ENCODE measurements around the gene PTPRK.
"Not testable (repeated sequence)": the region's sequence is repeated elsewhere in the genome, so short reads cannot be mapped to it uniquely, and the experiment has no call there.

The PTPRK gene

DNA sequence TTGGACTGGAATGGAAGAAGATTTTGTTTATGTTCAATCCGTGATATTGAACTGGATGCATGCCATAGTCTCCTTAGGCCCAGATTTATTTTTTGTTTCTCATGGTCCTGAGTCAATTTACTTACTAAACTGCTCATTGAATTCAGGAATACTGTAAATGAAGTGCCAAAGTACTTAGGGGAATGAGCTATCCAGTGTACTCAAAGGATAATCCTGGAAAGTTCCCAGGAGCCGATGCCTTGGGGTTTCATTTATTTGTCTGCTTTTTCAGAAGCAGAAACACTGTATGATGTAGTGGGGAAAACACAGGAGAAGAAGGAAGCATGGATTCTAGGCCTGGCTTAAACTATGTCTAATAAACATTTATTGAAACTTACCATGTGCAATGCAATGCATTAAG, 563.4 kb downstream of the PTPRK start:
- no peak for DNase-seq (ENCODE audit: low read depth, low spot score)

DNA sequence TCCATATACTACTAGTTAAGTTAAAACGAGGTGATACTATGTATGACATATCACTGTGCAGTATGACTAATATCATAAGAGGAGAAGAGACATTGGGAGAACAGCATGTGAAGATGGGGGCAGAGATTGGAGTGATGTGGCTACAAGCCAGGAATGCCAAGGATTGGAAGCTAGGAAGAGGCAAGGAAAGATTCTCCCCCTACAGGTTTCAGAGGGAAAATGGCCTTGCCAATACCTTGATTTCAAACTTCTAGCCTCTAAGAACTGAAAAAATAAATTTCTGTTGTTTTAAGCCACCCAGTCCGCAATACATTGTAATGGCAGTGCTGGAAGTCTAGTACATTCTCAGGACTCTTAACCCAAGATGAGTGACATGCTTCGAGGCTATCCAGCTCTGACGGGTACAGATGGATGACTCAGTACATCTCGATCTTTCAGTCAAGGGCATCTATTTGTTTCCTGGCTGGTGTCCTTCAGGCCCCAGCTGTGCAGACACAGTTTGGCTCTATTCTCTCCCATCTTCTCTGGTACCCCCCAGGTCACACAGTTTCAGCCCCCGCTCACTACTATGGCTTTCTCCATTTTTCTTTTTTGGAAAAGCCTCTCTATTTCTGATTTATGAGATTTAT, 564.0 kb downstream of the PTPRK start:
- DNase-seq (ENCODE audit: low read depth, low spot score), result no peak

DNA sequence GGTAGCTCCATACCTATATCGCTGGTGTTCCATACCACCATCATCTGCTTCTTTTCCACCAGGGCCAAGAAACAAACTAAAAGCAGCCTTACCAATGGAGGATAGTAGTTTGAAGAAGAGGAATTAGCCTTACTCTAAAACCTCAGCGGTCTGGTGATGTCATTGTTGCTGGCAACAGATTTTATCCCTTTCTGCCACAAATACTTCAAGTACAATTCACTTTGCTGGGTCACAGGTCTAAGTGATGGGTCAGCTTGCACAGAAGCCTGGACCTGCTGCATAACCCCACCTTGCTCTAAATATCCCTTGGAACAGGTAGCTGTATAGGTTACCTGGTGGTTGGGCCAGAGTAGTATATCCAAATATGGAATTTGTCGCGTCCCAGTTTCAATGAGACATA, 566.3 kb downstream of the PTPRK start:
- DNase-seq (ENCODE audit: low read depth, low spot score), result no peak

DNA sequence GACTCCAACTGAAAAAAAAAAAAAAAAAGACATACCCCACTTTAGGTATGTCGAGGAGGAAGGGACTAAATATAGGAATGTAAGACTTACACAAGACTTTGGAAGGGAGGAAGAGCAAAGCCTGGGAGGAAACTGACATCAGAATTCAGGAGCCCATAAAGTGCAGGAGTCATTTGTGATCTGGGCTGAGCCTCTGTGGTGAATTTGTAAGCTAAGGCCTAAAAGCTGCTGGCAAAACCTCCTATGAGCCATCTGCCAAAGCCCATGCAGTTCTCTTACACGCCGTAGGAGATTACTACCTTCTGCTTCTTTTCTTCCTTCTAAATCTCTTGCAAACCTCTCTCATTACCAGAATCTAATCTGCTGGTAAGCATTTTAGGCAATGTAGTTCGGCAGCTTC, 567.6 kb downstream of the PTPRK start:
- no peak for DNase-seq (ENCODE audit: low read depth, low spot score)

DNA sequence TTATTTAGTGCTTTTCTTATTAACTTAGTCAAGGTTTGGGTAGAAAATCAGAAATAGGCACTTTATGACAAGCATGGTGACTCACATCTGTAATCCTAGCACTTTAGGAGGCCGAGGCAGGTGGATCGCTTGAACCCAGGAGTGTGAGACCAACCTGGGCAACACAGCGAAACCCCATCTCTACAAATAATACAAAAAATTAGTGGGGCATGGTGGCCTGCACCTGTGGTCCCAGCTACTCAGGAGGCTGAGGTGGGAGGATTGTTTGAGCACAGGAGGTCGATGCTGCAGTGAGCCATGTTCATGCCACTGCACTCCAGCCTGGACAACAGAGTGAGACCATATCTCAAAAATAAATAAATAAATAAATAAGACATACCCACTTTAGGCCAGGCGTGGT, 568.2 kb downstream of the PTPRK start:
- DNase-seq (ENCODE audit: low read depth, low spot score), result no peak

DNA sequence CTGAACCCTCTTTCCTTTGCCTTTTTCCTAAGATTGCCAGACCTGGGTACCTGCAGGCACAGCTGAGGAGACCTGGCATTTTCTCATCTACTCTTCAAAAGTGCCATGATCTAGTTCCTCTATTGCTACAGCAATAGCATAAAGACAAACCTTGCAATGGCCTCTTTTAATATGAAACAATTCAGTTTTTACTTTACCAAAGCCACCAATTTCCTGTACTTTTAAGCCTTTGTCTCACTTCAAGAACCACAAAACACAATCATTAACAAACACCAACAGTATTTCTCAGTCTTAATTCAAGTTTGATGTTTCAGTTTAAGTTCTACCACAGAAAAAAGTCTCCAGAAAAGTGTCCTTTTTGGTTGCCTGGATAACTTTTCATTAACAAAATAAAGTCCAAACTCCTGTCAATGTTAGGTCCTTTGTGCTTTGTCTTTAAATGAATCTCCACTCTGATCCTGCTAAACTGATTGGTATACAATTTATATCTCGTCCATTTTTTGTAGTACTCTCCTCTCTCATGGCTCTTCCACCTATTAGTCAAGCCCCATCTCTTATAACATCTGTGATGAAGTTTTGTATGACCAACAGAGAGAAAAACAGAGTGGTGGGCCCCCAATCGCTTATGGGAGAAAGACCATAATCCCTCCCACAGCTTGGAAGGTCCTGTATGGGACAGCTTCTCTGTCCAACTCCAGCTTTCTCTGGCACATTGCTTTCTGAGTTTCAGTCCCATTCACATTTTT, 569.1 kb downstream of the PTPRK start:
- DNase-seq (ENCODE audit: low read depth, low spot score), result no peak

DNA sequence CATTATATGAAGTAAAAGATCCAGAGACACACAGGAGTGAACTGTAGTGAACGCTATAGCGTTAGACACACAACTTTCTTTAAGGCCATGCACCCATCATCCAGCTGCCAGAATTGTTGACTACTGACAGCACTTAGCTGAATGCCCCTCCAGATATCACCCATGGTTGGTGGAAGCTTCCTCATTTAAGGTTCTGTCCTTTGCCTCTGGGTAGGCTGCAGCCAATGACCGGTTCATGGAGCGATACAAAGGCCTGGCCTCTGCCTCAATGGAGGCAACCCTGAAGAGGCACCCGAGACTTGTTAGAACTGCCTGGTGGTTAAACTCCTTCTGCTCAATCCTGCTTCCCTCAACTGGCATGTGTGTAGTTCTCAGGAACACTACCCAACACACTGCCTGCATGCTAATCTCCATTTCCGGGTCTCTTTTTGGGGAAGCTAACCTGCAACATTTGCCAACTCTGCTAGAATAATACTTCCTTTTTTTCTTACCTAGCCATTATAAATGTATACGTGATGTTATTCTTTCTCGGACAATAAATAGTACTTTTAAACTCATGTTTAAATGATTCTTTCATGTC, 569.7 kb downstream of the PTPRK start:
- no peak for DNase-seq (ENCODE audit: low read depth, low spot score)

DNA sequence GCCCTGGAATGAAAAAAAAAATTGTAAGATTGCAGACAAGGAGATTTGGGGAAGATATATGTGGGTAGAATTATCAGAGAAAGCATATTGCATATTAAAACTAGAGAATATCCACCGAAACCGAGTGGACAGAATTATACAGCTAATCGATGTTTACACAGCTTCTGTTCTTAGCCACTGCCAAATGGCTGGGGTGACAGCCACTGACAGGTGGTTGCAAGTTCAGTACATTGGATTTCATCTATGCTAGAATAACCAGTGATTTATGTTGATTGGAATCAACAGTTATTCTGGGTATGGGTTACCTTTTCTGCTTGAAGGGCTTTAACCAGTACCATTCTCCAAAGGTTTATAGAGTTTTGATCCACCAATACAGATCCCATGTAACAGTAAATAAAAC, 571.1 kb downstream of the PTPRK start:
- no peak for DNase-seq (ENCODE audit: low read depth, low spot score)

DNA sequence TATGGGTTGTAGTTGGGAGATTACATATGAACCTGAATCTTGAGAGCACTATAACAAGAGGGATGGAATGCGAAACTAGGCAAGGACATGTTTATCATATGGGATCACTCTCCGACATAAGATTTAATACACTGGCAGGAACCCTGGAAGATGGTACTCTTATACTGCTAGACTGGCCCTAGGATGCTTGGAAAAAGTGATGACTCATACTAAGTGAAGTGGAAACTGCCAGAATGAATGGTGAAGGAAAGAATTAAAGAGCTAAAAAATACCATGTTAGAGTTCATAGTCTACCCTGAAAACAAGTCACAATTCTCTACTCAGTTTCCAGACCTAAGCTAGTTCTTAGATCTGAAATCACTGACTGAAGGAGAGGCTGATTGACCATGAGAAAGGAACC, 574.0 kb downstream of the PTPRK start:
- DNase-seq (ENCODE audit: low read depth, low spot score), result no peak

DNA sequence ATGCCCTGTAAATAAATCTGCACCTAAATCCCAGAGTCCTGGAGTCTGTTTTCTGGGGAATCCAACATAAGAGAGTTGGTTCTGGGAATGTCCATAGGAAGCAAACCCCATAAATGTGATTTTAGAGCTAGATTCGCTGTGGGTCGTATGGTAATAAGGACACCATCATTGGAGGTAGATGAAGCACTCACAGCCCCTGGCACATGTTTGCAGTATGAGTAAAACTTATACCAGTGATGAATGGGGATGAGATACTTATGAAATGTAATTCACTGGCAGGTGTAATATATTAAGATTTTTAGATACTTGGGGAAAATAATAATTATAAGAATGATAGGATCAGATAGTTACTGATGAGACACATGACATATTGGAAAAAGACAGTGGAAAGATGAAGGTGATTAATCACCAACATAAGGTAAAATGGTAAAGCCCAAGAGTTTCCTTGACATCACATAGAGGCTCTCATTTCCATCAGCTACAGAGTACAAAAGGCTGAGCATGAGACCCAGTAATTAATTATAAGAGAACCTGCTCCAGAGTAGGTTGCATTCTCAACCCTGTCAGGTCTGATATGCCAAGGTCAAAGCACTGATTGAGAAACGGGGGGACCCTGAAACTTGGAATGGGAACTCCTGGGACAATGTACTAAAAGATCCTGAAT, 574.8 kb downstream of the PTPRK start:
- no peak for DNase-seq (ENCODE audit: low read depth, low spot score)

DNA sequence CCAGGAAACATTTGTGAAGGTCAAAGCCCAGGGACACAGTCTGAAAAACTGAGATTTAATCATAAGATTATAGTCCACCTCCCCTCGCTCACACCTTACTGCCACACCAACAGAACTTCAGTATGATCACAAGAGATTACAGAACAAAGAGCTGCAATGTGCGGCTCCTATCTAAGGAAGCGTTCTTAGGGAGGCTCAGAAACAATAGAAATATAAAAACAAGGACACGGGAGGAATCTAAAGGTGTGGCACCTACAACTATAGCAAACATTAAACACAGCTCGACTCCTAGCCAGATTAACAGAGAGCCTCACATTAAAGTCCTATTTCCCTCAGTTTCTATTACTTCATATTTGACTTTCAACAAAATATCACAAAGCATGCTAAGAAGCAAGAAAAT, 579.2 kb downstream of the PTPRK start:
- DNase-seq (ENCODE audit: low read depth, low spot score), result no peak

DNA sequence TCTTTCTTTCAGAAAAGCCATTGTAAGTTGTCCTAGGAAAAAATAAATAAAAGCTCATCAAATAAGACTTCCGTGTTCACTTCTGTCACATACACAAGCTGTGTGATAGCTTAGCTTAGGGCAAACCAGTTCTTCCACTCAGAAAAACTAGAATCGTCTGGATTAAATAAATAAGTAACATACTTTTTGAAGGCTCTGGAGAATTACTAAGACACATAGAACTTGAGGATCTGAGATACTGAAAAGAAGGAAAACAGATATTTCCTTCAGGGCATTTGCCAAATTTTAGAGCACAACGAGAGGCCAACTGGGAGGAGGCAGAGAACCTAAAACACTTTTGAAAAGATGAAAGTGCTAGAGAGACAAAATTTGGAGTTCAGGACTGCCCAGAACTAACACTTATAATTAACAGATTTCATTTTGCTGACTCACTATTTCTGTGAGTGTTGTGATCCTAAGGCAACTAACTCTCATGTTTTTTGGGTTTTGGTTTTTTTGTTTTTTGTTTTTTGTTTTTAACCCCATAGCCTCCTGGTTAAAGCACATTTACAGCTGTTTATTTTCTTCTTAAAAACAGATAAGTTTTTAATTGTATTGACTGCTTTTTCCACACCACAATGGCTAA, 580.8 kb downstream of the PTPRK start:
- no peak for DNase-seq (ENCODE audit: low read depth, low spot score)

DNA sequence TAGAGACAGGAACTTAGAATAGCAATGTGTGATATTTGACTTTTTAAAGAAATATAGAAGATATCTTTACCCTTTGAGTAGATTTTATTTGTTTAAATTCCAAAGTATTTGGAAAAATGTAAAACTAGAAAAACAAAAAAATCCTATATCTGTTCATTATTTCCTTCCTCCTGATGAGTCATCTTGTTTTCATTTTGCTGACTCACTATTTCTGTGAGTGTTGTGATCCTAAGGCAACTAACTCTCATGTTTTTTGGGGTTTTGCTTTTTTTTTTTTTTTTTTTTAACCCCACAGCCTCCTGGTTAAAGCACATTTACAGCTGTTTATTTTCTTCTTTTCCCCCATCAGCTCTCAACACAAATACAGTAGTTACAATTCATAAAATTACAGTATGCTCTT, 581.7 kb downstream of the PTPRK start:
- no peak for DNase-seq (ENCODE audit: low read depth, low spot score)

DNA sequence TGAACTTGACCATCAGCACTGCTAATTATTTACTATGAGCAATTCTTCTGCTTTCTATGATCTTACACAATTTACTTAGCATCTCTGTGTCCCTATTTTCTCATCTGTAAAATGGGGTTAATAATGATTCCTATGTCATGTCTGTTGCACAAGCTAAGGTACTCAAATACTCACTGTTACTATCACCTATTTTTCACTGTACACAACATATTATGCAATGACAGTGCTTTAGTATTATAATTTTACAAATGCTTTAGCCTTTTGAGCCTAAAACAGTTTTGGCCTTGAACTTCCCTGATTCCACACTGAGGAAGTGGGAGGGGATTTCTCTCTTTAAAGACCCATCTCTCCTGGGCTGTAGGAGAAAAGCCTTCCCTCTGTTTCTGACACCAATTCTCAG, 582.7 kb downstream of the PTPRK start:
- no peak for DNase-seq (ENCODE audit: low read depth, low spot score)

DNA sequence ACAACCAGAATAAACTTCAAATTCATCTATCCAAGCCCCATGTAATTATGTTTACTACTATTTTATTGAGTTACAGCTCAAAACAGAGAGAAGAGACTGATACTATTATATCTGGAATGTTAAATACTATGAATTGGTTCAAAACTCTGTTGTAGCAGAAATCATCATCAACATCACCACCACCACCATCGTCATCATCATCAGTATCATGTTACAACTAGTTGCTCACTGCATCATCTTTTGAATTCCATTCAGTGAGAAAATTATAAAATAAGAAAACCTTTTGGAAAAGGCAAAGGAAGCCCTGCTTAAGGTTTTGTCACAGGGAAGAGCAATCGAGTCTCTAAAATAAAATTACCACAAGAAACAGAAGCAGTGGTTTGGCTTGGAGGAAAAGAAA, 583.3 kb downstream of the PTPRK start:
- no peak for DNase-seq (ENCODE audit: low read depth, low spot score)

DNA sequence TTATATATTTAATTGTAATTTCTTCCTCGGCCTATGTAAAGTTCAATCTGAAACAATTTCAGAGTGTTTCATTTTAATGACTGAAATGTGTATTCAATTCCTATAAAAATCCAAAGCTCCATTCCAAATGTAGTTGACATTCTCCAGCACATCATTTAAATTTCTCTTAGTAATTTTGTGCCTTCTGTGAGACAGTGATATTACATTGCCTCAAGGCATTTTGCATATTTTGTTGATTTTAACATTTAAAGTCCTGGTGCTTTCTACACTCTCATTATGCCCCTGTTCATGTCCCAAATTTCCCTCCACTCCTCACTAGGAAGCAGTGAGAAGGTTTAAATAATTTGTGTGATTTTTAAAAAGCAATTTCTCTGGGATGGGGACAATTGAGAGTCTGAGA, 585.4 kb downstream of the PTPRK start:
- no peak for DNase-seq (ENCODE audit: low read depth, low spot score)

DNA sequence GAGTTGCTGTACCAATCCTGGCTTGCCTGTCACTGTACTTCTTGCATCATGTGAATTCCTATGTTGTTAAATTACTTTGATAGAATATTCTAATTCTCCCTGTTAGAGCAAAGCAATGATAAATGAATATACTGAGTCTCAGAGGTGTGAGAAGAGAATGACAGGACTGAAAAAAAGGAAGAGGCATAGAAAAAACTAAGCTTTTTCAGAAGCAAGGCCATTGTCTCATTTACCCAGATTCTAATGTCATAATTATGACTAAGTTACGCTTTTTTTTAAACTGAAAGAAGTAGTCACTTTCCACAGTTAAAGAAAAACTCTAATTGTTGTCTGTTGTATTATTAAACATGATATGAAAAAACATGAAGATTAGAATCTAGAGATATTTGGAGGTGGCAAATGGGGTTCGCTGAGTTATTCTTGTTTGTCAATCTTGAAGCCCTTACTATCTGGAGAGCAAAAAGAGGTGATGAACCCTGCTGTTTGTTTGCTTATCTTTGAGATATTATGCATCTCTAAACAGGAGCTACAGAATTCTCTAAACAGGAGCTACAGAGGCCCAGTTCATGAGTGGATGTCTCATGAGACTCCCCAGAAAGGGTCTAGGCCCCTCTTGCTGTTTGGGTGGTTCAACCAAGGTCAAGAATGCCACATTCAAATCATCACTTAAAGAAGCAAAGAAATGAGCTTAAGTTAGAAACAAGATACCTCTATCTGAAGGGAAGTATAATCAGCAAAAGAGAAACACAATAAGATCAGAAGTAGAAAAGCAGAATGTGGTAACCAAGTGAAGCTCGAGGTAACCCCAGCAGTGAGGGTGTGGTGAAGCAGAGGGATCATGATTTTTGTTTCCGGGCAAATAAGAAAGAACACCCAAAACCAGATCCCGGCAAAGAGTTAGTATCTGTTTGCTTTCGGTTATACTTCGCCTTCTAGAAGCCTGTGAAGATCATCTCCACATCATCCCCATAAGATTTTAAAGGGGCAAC, 586.3 kb downstream of the PTPRK start:
- no peak for DNase-seq (ENCODE audit: low read depth, low spot score)

DNA sequence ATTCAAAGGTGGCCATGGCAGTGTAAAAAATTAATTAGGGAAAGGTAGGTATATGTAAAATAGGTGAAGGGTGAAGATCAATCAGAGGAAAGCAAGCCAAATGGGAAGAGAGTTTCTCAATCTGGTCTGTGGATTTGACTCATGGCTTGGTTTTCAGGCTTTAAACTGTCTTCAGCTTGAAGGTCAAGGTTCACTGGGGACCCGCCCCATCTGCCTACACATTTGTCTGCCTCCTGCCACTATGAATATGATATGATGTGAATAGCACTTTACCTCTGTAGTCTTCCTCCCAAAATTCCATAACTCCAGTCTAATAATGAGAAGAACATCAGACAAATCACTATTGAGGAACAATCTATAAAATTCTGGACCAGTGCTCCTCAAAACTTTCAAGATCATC, 587.3 kb downstream of the PTPRK start:
- no peak for DNase-seq (ENCODE audit: low read depth, low spot score)

DNA sequence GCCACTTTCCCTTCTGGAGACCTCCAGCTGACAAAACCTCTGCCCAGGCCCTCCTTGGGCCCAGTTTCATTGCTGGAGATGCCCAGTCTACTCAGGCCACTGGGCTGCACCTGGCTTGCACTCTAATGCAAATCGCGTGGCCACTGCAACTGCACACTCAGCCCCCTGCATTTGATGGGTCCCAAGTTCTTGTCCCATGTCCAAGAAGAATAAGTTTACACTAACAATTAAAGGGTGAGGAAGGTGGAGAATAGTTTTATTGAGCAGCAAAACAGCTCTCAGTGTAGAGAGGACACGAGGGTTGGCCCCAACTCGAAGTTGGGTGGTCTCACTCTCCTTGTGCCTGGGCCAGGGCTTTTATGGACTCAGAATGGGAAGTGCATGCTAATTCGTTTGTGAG, 587.7 kb downstream of the PTPRK start:
- DNase-seq (ENCODE audit: low read depth, low spot score), result no peak

DNA sequence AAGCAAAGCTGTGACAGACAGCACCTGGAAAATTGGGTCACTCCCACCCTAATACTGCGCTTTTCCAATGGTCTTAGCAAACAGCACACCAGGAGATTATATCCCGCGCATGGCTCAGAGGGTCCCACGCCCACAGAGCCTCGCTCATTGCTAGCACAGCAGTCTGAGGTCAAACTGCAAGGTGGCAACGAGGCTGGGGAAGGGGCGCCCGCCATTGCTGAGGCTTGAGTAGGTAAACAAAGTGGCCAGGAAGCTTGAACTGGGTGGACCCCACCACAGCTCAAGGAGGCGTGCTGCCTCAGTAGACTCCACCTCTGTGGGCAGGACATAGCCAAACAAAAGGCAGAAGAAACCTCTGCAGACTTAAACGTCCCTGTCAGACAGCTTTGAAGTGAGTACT, 594.0 kb downstream of the PTPRK start:
- DNase-seq (ENCODE audit: low read depth, low spot score), result not testable (repeated sequence)

DNA sequence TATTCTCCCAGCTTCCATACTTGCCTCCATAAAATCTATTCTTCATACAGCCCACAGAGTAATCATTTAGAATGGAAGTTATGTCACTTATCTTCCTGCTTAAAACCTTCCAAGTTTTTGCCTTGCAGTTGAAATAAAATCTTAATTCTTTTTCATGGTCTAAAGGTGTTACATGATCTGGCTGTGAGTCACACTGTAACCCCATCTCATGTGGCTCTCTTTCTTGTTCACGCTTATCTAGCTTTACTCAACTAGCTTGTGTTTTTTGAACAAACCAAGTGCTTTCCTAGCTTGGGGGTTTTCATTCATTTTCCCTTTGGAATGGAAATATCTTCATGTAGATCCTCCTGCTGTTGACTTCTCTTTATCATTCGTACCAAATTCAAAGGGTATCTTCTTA, 596.0 kb downstream of the PTPRK start:
- DNase-seq (ENCODE audit: low read depth, low spot score), result no peak

All from activated naive CD8-positive, alpha-beta T cell treated with anti-CD3 and anti-CD28 coated beads, Interleukin-2, amount 50 U/mL, for 16 hours (primary cell).